HG03521 (cell line): ENCODE results near the gene BEX4.
"Not testable (repeated sequence)": the region's sequence is repeated elsewhere in the genome, so short reads cannot be mapped to it uniquely, and the experiment has no call there.

ENCODE experiments used
- ATAC-seq: cut with Tn5 transposase; IDR thresholded peaks from one replicate; pipeline ENCODE4 v1.9.1; 2021; ENCODE audit warnings: mild to moderate bottlenecking, moderate library complexity; ENCODE audit not compliant: unreplicated experiment

The BEX4 gene

DNA sequence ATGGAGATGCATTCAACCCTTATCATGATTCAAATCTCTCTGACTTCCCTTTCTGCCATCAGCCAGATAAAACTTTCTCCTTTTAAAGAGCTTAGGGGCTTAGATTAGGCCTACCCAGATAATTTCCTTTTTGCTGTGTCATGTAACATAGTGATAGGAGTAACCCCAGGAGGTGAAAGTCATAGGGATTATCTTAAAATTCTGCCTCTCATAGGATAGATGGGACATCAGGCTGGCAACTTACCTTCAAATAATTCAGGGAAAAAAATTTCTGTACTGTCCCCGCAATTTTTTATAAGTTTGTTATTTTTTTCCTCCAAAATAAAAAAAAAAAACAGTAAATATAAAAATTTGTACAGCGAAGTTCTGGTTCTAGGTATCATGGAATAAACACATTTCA lies 20.7 kb downstream of the BEX4 start:
- not testable (repeated sequence) for ATAC-seq

DNA sequence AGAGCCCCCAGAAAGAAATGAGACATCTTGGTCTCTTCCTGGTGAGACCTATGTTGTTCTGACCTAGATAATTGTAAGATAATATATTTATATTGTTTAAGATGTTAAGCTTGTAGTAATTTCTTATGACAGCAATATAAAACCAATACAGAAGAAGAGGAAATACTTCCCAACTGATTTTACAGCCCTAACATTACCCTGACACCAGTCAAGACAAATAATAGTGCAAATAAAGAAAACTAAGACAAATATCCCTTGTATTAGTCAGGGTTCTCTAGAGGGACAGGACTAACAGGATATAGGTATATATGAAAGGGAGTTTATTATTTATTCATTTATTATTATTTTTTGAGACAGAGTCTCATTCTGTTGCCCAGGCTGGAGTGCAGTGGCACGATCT lies 21.4 kb downstream of the BEX4 start:
- no peak for ATAC-seq

DNA sequence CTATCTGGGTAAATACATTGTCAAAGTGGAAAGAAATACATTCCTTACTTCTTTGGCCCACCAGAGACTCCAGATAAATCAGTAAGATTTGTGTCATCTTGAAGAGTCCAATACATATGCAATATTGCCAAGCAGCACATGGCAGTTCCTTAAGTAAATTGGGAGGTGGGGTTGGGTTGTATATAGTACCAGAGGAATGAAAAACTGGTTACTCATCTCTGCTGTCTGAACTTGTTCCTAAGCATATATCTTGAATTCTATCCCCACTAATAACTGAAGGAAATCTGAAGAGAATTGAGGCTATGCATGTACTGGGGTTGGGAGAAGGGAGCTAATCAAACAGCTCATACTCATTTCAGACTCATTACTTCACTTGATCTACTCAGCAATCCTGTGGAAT lies 25.2 kb downstream of the BEX4 start:
- ATAC-seq = no peak

DNA sequence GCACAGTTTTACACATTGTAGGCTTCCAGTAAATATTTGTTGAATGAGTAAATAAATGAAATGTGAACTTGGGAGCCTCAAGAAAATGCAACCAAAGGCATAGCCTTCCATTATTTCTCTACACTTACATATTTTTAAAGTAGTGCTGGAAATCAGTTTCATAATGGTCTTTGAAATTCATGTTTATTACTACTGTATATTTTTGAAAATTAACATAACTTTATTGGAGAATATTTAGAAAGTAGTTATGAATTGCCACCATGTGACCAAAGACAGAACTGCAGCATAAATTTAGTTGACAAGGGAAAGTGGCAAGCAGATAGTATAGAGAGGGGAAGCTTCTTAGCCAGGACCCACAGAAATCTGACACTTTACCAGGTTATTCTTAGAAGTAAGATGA lies 33.6 kb downstream of the BEX4 start:
- ATAC-seq = no peak

DNA sequence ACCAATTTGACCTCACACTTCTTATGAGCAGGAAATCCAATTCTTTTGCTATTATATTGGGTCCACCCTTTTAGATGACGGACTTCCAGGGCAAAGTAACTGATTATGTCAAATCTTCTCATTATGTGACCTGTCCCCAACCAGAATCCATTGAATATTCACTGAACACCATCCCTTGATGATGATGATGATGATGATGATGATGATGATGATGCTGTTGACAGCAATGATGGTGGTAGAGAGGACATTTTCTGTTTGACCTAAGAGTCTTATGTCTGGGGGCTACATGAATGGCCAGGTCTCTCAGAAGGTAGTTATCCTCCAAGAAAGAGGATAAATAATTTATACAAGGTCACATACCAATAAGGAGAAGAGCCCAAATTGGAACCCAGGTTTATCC lies 34.9 kb downstream of the BEX4 start:
- ATAC-seq = no peak

DNA sequence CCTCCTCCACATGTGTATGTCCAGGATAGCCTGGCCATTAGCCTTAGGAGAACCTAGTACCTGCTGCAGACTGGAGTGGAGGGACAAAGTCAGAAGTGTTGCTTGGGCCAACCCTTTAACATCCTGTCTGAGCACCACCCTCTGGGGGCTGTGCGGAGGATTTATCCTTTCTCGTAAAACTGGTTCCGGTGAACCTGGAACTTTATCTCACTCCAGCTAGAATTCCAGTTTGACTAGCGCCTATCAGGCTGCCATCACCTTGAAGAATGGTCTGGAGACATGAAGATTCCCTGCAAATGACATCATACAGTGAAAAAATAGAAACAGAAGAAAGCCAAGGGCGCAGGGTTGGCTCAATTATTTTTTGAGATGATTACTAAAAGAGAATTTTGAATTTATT lies 36.1 kb downstream of the BEX4 start:
- ATAC-seq = no peak

DNA sequence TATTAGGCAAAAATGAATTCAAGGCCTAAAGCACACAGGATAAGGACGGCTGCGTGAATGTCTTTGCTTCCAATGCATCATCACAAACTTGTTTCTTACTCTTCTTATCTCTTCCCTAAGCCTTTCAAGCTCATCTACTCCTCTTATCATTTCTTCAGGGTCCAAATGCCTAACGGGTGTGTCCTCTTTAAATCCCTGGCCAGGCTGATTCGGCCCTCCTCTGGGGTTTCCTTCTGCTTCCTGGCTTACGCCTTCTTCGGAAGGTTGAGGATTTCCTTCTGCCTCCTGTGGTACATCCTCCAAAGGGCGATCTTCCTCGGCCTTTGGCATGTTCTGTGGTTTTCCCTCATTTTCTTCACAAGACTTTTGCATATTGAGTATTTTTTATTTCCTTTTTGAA lies 38.7 kb downstream of the BEX4 start:
- no peak for ATAC-seq

DNA sequence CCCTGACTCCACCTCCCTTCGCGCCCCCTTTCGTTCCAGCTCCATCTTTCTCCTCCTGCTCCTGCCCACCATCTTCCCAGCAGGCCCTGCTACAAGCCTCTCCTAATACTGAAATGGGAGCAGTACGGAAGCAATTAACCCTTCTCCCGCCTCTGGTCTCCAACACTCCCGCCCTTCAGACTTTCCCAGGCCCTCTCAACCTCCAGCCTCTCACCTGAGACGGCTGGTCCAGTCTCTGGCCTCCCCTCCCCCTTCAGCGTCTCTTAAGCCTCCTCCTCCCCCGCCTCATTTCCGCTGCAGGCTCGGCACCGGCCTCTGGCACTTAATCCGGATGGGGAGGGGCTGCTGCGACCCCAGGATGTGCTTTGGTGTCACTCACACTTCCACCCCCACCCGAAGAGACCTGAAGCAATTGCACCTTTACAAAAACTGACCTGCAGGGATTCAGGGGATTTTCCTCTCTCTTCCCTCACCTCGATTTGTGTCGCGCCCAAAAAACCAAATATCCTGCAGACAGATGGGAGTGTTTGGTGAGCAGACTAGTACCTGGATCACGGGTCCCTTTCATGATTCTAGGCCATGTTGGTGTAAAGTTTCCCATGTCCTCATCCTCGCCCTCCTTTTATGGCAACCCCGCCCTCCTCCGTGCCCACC lies 39.4 kb downstream of the BEX4 start:
- peak; percentile 17 for ATAC-seq

DNA sequence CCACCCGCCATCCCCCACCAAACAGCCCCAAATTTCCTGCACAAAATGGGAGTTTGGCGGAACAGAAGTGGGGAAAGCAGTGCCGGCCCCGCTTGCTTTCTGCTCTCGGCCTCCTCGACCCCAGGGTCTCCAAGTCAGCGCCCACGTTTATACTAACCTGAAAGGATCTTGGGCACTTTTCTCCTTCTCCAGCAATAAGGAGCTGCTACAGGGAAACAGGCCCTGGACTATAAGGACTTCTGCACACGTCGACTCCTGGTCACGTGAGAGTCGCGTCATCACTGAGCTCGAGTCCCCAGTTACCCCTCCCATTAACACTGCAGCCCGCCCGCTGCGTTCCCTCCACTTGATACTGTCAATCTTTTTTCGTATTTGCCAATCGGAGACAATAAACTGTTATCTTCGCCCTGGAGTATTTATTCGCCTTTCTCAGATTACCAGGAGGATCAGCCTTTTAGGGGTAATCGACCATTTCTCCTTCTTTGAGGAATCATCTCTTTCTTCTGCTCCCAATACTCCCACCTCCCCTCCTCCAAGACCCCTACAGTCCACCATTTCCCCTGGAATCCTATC lies 40.1 kb downstream of the BEX4 start, which contains the start of gene TCEAL8:
TSS of gene TCEAL8 (minus strand) at position 235 of the 573 bp plus-strand sequence. CDS start 1,176 bp downstream, outside the sequence.
- ATAC-seq = peak; percentile 98

DNA sequence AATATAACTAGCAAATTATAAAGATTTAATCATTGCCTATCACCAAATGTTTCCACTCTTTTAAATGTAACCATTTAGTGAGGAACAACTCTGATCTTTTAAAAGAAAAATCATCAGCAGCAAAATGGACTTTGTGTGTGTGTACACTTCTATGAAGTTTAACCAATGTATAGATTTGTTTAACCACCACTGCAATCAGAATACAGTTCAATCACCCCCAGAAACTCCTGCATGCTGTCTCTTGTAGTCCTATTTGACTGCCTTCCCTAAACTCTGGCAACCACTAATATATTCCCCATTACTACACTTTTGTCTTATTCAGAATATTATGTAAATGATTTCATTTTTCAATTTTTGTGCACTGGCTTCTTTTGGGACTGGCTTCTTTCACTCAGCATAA lies 41.7 kb downstream of the BEX4 start:
- no peak for ATAC-seq

DNA sequence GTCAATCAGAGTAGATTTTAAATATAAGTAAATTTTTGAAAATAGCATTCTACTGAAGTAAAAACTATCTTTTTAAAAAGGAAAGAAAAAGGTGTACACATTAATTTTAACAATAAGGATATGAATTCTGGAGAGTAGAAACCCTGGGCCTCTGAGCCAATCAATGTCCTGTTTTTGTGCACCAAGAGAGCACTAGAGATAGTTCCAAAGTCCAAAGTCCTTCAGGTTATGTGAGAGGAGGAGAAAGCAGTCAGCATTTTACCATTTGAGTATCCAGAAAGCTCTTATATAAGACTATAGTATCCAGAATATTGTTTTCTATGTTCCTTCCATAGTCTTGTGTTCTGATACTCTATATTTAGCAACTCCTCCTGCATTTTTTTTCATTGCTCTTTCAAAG lies 43.4 kb downstream of the BEX4 start:
- no peak for ATAC-seq
